Panc1 (cell line): Measurements from ENCODE around the gene GABPB1.

Experiments used
- CTCF ChIP-seq: fragments of 450-650 bp; IDR thresholded peaks from 2 replicates; pipeline ENCODE4 v1.5.1; 2017; ENCODE audit warnings: mild to moderate bottlenecking
- POLR2AphosphoS5 ChIP-seq: IDR thresholded peaks from 2 replicates; pipeline ENCODE4 v1.6.1; 2012; ENCODE audit warnings: mild to moderate bottlenecking, low read depth, low read length, moderate library complexity
- REST ChIP-seq, 2 experiments: IDR thresholded peaks; 2 replicates each; pipeline ENCODE4 v1.6.1; 2011 to 2012; ENCODE audit warnings: low read depth in 2 of 2, control low read depth in 1 of 2, low read length in 1 of 2, mild to moderate bottlenecking in 1 of 2, moderate library complexity in 1 of 2; ENCODE audit not compliant: insufficient read depth in 1 of 2

- TF ChIP-seq CTCF (no peak), POLR2AphosphoS5 (no peak), REST (IDR thresholded peaks at IDR 0.05; ENCODE audit: insufficient read depth in 1 of 2, low read depth in 2 of 2, low read length in 1 of 2) (no peak)
Observed at GRCh38 chr15:50378776-50379175, 23.8 kb upstream of the GABPB1 start.
